NCI-H128 (cell line): ENCODE data around the gene POU4F1.

Experiments
- DNase-seq: peaks from one replicate; lab custom pipeline; 2025; ENCODE audit not compliant: unreplicated experiment; lab: John Stamatoyannopoulos, UW

POU4F1 gene

DNA sequence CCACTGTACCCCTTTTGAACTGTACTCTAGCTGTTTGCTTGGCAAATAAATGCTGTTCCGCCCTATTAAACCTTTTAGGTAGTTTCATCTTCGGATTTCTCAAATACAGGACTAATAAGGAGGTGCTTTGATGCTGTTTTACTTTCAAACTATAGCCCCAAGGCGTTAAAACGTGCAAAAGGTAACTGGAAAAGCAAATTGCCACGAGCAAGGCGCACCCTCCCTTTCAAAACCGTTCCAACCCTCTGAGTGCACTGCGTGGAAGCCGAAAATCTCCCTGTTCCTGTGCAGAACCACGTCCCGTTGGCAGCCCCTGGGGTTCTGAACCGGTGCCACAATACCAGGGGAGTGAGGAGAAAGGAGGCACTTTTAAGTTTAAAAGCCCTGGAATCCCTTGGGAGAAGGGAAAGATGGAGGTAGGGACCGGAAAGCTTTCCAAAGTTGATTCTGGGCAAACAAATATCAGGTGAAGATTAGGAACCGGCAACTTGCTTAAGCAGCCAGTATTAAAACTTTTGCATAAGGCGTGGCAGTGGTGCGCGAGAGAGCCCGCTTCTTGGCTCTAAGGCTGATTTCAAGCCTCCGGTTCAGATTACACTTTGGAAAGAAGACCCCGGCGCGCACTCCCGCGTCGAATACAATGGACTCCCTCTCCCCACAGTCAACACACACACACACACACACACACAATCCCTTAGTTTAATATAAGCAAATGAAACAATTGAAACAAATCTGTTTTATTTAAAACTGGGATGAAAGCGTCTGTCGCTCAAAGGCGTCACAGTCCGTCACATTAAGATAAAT, 9.5 kb downstream of the POU4F1 start:
- DNase-seq = peak; percentile 43

DNA sequence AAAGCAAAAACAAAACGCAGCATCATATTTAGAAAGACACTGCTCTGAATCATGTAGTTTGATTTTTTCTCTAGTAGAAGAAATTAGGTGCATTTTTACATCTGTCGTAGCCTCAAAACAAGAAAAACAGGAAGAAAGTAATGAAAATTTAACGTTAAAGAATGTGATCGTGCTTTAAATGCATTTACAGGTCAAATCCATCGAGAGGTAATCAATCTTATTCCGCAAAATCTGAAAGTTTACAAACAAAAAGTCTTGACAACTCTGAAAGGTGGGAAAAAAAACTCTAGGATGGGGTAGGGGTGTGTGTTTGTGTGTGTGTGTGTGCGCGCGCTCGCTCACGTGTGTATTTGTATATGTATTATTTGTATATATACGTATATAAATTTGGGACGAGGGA, 10.2 kb downstream of the POU4F1 start:
- DNase-seq = no peak

DNA sequence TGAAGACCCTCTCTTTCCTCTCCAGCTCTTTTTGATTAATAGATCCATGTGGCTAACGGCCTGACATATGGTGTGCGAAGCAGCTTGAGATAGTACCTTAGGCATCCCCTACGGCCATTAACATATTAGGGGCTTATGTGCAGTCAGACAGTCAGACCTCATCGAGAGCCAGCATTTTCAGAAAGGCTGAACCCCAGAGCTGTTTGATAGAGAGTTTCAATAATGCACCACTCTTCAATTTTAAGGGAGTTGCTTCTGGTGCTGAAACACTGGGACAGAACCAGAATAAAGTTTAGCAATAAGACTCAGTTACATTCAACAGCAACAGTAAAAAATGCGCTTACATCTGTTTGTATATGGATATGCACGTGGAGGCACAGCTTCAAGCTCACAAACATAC, 10.8 kb downstream of the POU4F1 start:
- DNase-seq = no peak

DNA sequence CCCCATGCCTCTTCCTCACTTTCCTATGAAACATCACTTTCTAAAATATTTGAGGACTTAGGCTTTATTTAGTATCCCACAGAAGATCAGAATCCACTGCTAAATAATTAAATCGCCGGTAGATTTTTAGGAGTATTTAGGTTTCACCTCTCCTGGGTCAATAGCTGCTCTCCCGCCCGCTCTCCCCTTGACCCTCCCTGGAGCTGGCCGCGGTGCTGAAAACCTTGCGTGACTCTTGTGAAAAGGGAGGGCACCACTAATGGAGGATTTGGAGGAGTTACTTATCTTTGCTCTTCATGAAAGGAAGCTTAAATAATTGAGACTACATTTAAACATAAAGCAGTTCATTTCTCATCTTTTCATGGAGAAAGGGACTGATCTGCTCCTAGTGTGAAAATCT, 14.1 kb downstream of the POU4F1 start:
- no peak for DNase-seq

DNA sequence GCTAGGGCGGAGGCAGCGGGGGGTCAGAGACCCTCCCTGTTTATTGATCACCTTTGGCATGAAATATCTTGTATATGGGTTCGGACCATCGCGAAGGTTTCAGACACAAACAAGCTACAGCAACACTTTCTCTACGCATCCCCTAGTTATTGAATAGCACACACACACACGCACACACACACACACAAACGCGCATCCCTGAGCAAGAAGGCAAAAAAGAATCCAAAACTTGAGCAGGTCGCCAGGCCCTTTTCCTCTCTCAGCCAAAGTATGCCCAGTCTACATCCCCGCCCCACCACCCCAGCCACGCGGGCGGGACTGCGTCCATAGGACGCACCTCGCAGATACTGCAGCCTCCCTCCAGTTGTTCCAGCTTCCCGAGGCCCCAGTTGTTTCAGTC, 16.0 kb downstream of the POU4F1 start:
- no peak for DNase-seq

DNA sequence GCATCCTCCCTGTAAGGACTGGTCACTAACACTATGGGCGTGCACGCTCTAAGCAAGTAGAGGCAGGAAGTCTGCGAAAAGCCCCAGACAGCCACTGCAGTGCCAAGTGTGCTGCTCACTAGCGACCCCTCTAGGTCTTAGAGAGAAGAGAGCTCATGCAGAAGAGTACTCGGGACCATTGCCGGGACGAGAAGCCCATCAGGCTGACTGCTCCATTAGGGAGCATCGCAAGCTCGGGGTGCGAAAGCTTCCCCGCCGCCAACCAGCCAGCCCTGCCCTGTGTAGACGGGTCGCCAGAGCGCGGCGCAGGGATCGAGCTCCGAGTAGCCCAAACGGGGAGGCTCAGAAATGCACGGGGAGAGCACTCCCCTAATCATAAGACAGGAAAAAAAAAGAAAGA, 16.6 kb downstream of the POU4F1 start:
- DNase-seq = no peak

DNA sequence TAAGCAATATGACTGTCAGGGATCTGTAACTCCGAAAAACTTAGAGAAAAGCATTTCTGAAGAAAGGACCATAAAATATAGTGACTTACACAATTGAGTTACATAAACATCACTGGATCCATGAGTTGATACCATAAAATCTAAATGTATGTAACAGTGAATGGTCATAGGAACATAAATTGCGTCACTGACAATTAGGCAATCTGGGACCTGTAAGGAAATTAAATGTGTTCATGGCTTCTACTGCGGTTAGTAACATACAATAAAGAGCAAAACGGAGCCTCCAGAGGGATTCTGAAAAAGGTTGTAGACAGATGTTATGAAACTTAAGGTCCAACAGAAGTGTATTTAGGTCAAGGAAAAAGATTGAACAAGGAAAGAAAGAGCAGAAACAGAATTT, 27.1 kb downstream of the POU4F1 start:
- DNase-seq = no peak

DNA sequence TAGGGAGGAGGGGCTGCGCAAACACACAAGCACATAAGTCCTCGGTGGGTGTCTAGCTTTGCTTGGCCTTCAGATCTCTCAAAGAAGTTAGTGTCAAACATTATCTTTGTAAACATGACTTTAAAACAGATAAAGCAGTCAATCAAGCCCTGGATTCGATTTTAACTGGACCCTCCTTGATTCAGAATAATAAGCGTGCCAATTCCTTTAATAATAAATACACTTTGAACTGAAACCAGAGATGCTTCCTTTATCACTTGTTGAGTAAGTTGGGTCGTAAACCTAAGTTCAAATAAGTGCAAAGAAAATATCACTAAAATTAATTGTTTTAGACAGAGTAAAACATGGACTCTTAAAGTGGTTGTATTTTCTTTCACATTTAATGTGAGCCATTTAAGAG, 30.9 kb downstream of the POU4F1 start:
- no peak for DNase-seq

DNA sequence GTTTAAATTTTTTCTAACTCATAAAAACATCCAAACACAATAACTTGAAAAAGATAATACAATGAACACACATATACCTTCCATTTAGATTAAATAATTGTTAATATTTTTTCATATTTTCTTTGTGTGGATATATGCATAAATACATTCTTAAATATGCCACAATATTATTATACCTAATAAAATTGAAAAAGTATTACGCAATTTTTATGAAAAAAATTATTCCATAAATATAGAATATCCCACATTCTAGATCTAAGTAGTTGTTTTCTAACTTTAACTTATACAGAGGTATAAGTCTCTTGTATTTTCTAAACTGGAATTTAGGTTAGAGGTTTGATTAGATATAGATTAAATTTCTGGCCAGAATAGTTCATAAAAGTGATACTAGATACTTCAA, 34.3 kb downstream of the POU4F1 start:
- no peak for DNase-seq

DNA sequence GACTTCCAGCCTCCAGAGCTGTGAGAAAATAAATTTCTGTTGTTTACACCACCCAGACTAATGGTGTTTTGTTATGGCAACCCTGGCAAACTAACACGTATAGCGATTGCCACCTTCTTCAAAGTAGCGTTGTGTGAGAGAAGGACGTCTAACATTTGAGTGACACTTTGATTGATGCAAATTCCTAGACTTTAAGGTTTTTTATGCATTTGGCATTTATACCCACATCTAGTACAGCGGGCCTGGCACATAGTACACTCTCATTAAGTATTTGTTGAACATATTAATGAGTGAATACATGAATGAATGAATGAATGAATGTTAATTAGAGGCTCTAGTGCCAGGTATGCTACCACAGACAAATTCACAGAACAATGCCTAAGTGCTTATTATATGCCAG, 36.7 kb downstream of the POU4F1 start:
- no peak for DNase-seq

DNA sequence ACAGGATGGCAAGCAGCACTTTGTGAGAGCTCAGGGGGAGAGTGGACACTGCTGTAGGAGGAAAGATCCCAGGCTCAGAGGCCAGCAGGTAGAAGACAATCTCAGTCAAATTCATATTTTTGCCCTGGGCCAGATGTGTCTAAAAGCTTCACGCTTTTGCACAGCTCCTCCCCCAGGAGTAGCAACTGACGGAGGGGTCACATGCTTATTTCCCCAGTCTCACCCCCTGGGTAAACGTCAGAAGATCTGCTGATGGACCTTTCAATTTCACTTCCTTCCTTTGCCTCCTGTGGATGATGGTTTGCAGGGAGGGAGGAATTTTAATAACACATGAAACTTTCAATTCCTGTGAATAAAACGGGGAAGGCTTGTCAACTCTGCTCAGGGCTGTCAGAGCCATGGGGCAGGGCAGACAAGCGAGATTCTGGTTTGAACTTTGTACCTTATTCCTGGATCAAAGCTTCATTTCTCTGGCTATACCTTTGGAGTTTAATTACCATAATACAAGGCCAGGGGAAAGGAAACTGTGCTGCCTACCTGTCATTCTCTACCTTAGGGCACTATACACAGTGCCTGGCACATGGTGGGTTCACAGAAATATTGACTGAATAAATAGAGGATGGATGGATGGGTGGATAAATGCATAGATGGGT, 41.0 kb downstream of the POU4F1 start:
- no peak for DNase-seq
